Measurements from ENCODE around the gene PPP1R12B.

The PPP1R12B gene

DNA sequence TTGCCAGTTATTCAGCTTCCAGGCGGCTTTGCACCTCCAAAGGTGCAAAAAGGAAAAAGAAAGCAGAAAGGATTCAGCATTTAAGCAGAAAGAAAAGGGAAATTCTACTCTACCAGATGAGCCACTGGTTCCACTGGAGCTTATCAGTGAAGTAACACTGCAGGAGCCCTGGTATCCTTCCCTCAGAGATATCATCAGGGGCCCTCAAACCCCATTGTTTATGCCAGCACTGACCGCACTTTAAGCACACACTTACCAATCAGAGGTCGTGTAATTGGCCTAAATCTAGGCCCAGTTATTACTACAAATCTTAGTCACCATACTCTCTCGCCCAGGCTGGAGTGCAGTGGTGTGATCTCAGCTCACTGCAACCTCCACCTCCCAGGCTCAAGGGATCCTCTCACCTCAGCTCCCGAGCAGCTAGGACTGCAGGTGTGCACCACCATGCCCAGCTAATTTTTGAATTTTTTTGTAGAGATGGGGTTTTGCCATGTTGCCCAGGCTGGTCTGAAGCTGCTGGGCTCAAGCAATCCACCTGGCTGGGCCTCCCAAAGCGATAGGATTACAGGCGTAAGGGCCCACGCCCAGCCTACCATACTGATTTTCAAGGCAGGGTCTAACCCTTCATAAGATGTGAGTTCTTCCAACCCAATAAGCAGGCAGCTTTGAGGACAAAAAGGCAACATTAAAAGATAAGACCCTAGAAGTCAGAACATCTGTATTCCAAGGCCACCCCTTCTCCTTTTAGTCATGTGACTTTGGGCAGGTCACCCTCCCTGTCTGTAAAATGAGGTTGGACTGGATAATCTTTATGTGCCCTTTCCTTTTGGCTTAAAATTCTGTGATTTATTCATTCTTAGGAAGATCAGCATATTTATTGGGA lies 236.4 kb downstream of the PPP1R12B start:
- TF ChIP-seq, protein P1, sequence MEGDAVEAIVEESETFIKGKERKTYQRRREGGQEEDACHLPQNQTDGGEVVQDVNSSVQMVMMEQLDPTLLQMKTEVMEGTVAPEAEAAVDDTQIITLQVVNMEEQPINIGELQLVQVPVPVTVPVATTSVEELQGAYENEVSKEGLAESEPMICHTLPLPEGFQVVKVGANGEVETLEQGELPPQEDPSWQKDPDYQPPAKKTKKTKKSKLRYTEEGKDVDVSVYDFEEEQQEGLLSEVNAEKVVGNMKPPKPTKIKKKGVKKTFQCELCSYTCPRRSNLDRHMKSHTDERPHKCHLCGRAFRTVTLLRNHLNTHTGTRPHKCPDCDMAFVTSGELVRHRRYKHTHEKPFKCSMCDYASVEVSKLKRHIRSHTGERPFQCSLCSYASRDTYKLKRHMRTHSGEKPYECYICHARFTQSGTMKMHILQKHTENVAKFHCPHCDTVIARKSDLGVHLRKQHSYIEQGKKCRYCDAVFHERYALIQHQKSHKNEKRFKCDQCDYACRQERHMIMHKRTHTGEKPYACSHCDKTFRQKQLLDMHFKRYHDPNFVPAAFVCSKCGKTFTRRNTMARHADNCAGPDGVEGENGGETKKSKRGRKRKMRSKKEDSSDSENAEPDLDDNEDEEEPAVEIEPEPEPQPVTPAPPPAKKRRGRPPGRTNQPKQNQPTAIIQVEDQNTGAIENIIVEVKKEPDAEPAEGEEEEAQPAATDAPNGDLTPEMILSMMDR (IDR thresholded peaks at IDR 0.05; ENCODE audit: low read depth, low read length) = no peak
- H3K4me3 ChIP-seq (ENCODE audit: low read depth, low read length) = no peak overlapping the region

DNA sequence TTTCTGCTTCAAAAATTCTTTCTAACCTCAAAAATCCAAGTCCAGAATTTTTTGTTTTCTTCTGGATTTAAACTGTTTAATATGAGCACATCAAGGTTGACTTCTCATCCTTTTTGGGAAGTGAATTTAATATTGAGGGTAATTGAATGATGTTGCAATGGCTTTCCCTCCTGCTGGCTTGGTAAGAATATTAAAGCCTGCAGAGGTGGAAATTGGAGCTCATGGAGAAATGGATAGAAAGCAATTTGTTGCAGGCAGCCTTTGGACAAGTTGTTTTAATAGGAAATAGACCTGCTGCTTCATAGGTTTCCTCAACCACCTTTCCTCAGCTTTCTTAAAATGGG lies 237.1 kb downstream of the PPP1R12B start:
- TF ChIP-seq, protein P1 (IDR thresholded peaks at IDR 0.05; ENCODE audit: low read depth, low read length) = no peak
- no peak overlapping the region for H3K4me3 ChIP-seq (ENCODE audit: low read depth, low read length)

DNA sequence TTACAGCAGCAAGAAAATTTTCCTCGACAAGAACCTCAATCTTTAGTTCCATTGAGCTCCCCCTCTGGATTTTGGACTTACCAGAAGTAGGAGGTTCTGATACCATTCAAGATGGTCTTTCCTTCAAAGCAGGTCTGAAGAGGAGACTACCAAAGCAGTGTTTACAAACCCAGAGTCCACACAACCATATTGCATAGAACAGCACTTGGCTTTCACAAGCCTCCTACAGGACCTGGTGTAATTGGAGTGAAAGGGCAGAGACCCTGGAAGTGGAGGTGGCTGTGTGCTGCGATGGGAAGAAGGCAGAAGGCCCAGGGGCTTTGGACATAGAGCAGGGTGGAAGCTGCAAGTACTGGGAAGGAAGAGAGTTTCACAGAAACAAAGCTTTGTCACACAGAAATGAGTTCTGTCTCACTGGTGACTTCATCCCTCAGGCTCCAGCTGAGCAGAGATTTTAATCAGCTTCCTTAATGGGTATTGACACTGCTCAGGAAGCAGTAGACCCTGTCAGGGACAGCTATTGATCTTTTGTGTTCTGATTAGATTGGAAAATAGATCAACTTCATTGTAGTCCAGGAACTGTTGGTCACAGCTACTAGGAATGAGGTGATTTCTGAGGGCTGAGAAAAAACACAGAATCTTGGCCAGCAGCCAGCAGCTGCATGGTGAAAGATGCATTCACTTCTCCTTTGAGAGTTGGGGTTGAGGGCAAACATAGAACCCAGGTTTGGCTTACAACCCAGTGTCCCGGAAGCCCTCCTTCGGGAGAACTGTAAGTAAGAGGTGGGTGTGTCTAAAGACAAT lies 237.7 kb downstream of the PPP1R12B start:
- TF ChIP-seq, protein P1 (IDR thresholded peaks at IDR 0.05; ENCODE audit: low read depth, low read length) = no peak
- no peak overlapping the region for H3K4me3 ChIP-seq (ENCODE audit: low read depth, low read length)

DNA sequence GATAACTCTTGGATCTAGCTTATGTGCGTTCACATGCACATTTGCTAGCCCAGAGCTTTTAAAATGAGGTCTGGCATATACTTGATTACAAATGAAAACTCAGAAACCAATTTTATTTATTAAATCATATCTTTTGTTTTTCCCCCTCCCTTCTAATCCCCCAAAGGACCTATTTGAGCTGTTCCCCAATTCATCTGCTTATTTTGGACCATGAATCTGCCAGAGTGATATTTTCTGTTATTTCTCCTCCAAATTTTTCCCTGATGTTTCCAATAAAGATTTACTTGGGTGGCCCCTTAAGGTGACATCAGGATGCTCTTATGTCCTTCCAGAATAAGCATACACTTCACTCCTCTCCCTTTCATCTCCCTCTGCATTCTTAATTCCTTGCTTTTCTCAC lies 238.4 kb downstream of the PPP1R12B start:
- TF ChIP-seq, protein P1 (IDR thresholded peaks at IDR 0.05; ENCODE audit: low read depth, low read length) = no peak
- H3K4me3 ChIP-seq (ENCODE audit: low read depth, low read length) = no peak overlapping the region

DNA sequence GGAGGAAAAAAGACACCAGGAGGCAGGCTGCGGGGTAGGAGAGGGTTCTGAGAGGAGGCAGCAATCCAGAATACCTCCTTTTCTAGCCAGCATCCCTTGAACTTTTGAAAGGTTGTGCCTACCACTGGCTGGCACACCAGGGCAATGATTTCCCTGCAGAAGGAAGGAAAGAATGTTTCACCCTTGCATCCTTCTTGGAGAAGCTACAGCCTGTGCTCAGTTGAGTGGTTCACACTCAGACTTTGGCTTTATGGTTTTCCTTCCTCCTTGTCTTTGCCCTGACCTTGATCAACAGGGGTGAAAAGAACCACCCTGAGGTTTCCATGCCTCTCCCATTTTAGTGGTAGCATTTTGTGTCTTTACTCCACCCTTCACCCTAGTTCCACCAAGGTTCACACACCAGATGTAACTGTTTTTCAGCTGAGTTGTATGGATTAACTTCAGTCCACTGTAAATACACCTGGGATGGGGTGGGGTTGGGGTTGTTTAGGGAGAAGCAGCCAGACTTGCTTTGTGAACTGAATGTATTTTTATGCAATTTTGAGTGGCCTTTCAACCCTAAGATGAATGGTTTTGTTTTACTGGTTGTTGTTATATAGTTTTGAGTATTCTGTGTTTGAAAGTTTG lies 239.5 kb downstream of the PPP1R12B start:
- H3K4me3 ChIP-seq (ENCODE audit: low read depth, low read length) = no peak overlapping the region
- TF ChIP-seq, protein P1 (IDR thresholded peaks at IDR 0.05; ENCODE audit: low read depth, low read length) = no peak

DNA sequence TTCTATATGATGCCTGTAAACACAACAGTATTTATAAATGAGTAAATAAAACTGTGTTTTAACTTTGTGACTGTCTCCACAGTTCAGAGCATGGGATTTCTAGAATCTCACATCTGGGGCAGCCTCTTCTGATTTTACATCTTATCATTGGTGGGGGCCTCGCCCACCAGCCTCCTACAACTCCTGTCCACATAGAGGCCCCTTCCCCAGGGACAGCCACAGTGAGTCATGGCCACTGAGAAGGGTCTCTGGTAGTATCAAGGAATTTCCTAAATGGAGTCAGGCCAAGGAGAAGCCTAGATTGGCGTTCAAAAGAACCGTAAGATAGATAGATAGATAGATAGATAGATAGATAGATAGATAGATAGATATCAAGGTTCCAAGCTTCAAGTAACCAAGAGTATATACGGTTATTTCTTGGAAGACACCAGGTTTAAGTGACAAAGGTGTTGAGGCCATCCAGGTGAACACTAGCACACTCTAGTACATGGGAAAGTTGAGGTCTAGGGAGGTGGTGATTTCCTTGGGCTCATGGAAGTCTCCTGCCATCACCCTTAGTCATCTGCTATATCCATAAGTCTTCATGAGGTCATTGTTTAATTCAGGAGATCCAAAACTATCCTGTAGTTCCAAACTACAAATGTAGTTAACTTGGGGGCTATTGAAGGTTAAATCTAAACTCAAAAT lies 240.1 kb downstream of the PPP1R12B start:
- H3K4me3 ChIP-seq (ENCODE audit: low read depth, low read length) = no peak overlapping the region
- TF ChIP-seq, protein P1 (IDR thresholded peaks at IDR 0.05; ENCODE audit: low read depth, low read length) = no peak
